Lung (tissue), 12 donors: ENCODE results near the gene VTCN1. TPM values are rescaled to one million over a fixed set of nuclear protein-coding genes. Genes with fewer than 3 reads are reported as not detected.

Experiments
- ATAC-seq: fragments of 200-7000 bp; cut with Tn5 transposase; one replicate; pipeline ENCODE4 v1.9.1; 2020; ENCODE audit warnings: moderate number of reproducible peaks; ENCODE audit not compliant: insufficient read depth, low FRiP score
- DNase-seq, 3 donors: peaks; one replicate each; pipeline ENCODE4 v3.0.0-alpha.2; 2013 to 2017
- H3K27ac ChIP-seq, 2 donors: one replicate each; pipeline ENCODE4 v1.5.1; 2013; ENCODE audit warnings: mild to moderate bottlenecking in 2 of 2, moderate library complexity in 2 of 2, control low read depth in 1 of 2, inconsistent platforms in 1 of 2, low read depth in 1 of 2, low read length in 1 of 2
- H3K27me3 ChIP-seq, 3 donors: one replicate each; pipeline ENCODE4 v1.5.1; 2013; ENCODE audit warnings: low read length in 2 of 3; ENCODE audit not compliant: control insufficient read depth in 3 of 3, insufficient read depth in 3 of 3
- H3K36me3 ChIP-seq, 4 donors: one replicate each; pipeline ENCODE4 v1.5.1; 2013; ENCODE audit warnings: low read length in 4 of 4, mild to moderate bottlenecking in 1 of 4, moderate library complexity in 1 of 4; ENCODE audit not compliant: control insufficient read depth in 4 of 4, insufficient read depth in 4 of 4
- H3K4me1 ChIP-seq, 5 donors: one replicate each; pipeline ENCODE4 v1.5.1; 2013; ENCODE audit warnings: low read length in 5 of 5, mild to moderate bottlenecking in 2 of 5, moderate library complexity in 1 of 5; ENCODE audit not compliant: control insufficient read depth in 5 of 5, insufficient read depth in 5 of 5
- H3K4me3 ChIP-seq: one replicate; pipeline ENCODE4 v1.5.1; 2013; ENCODE audit warnings: mild to moderate bottlenecking, control low read depth, moderate library complexity
- H3K9ac ChIP-seq, 2 donors: one replicate each; pipeline ENCODE4 v1.5.1; 2013; ENCODE audit warnings: low read length in 2 of 2, control low read depth in 1 of 2; ENCODE audit not compliant: insufficient read depth in 1 of 2
- H3K9me3 ChIP-seq, 4 donors: one replicate each; pipeline ENCODE4 v1.5.1; 2013; ENCODE audit warnings: low read length in 3 of 4, mild to moderate bottlenecking in 1 of 4, moderate library complexity in 1 of 4; ENCODE audit not compliant: control insufficient read depth in 4 of 4, insufficient read depth in 3 of 4
- WGBS, 2 donors: extraction: QIAGEN DNeasy Blood & Tissue Kit; methylation state at CpG; one replicate each; pipeline ENCODE4 v1.1.7; 2013; 5-methylcytosine and 5-hydroxymethylcytosine counted together
- polyA plus RNA-seq, 2 donors: library from polyadenylated mRNA; stranded (reverse); fragments of 200-250 nt; gene quantifications; one replicate each; pipeline ENCODE4 v1.2.1, GENCODE V29; 2013
- total RNA-seq, 2 donors: library from RNA; depleted of rRNA in 1 of 2; stranded (reverse); fragments of >200 nt in 1 of 2; gene quantifications; one replicate each; pipeline ENCODE4 v1.2.1, GENCODE V29; 2014 to 2021
- TF ChIP-seq, protein P1 (sequence below): IDR thresholded peaks from 2 replicates; pipeline ENCODE4 v1.5.1; 2012; ENCODE audit warnings: mild to moderate bottlenecking; ENCODE audit errors: control extremely low read depth, extremely low read depth
- donor health status: control.
- donor health status: control.
- donor health status: Bipolar disorder and iron deficiency.
- donor health status: healthy.
- donor health status: DM: yes; HTN: yes; CAD: no.

The VTCN1 gene
- total and polyA plus RNA-seq, 4 donors = 0.45 to 3.9 (median 1.9) TPM

- Histone ChIP-seq H3K27me3 (no peaks in the 10 kb centered on the region), H3K4me1 (peaks cover 0 to 9% (median 2%) of the 10 kb centered on the region in 5 donors), H3K27ac (no peak overlapping the region), H3K36me3 (no peaks in the 10 kb centered on the region), H3K9ac (no peak overlapping the region), H3K4me3 (no peak overlapping the region), H3K9me3 (peaks cover 0 to 1% (median 0%) of the 10 kb centered on the region in 4 donors)
- no peak for ATAC-seq
- WGBS, 2 donors = 48 to 50% methylated on average over 2 of the region's 2 CpGs
- DNase-seq = no peak
- TF ChIP-seq, protein P1, sequence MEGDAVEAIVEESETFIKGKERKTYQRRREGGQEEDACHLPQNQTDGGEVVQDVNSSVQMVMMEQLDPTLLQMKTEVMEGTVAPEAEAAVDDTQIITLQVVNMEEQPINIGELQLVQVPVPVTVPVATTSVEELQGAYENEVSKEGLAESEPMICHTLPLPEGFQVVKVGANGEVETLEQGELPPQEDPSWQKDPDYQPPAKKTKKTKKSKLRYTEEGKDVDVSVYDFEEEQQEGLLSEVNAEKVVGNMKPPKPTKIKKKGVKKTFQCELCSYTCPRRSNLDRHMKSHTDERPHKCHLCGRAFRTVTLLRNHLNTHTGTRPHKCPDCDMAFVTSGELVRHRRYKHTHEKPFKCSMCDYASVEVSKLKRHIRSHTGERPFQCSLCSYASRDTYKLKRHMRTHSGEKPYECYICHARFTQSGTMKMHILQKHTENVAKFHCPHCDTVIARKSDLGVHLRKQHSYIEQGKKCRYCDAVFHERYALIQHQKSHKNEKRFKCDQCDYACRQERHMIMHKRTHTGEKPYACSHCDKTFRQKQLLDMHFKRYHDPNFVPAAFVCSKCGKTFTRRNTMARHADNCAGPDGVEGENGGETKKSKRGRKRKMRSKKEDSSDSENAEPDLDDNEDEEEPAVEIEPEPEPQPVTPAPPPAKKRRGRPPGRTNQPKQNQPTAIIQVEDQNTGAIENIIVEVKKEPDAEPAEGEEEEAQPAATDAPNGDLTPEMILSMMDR = no peak
These were observed 20.6 kb upstream of the VTCN1 start for GRCh38 chr1:117231312-117231711.

GRCh38 chr1:117229217-117229616 is 18.5 kb upstream of the VTCN1 start:
- TF ChIP-seq, protein P1 = no peak
- no peak for DNase-seq
- peaks cover 0 to 9% (median 2%) of the 10 kb centered on the region in 5 donors for H3K4me1 ChIP-seq
- H3K9ac ChIP-seq = no peak overlapping the region
- H3K27me3 ChIP-seq = no peaks in the 10 kb centered on the region
- H3K9me3 ChIP-seq = peaks cover 0 to 1% (median 0%) of the 10 kb centered on the region in 4 donors
- ATAC-seq = no peak
- no peak overlapping the region for H3K27ac ChIP-seq
- no peaks in the 10 kb centered on the region for H3K36me3 ChIP-seq
- H3K4me3 ChIP-seq = no peak overlapping the region
- WGBS, 2 donors = 85 to 90% methylated on average over 3 of the region's 3 CpGs

- Histone ChIP-seq H3K27ac (no peak overlapping the region), H3K9me3 (peaks cover 0 to under 1% (median 0%) of the 10 kb centered on the region in 4 donors), H3K36me3 (no peaks in the 10 kb centered on the region), H3K9ac (no peak overlapping the region), H3K4me1 (no peaks in the 10 kb centered on the region), H3K4me3 (no peak overlapping the region), H3K27me3 (no peaks in the 10 kb centered on the region)
- ATAC-seq (no peak), DNase-seq (no peak)
- 78 to 80% methylated on average over 4 of the region's 4 CpGs for WGBS, 2 donors
- TF ChIP-seq, protein P1 = no peak
These were observed 15.2 kb upstream of the VTCN1 start for GRCh38 chr1:117225931-117226330.

DNA sequence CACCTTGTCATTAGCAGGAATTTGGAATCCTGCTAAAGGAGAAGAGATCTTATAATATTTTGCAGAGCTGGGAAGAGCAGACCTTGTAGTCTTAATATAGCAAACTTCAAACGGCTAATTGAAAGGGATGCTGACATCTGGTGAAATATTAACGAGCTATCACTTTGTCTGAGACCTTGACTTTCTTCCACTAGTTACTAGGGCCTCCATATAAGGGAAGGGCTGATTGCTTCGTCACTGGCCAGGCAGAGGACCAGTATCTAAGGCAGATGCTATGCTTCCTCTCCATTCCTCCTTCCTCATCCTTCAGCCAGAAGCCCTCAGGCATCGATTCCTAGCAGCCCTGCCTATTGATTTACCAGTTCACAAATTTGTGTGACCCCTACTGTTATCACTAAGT is 6.0 kb upstream of the VTCN1 start:
- 81 to 84% methylated on average over 4 of the region's 4 CpGs for WGBS, 2 donors
- H3K4me1 ChIP-seq = peaks cover 0 to 4% (median 0%) of the 10 kb centered on the region in 5 donors

More for the DNA sequence above, 6.0 kb upstream of the VTCN1 start:
- Histone ChIP-seq H3K36me3 (no peaks in the 10 kb centered on the region), H3K27me3 (no peaks in the 10 kb centered on the region), H3K9me3 (peaks cover 0 to 5% (median 0%) of the 10 kb centered on the region in 4 donors), H3K4me3 (no peak overlapping the region), H3K9ac (no peak overlapping the region), H3K27ac (no peak overlapping the region)
- no peak for DNase-seq
- TF ChIP-seq, protein P1 = no peak
- ATAC-seq = no peak
